ENCODE measurements around the gene NAB2.
"Not testable (repeated sequence)": the region's sequence is repeated elsewhere in the genome, so short reads cannot be mapped to it uniquely, and the experiment has no call there.

NAB2 gene

DNA sequence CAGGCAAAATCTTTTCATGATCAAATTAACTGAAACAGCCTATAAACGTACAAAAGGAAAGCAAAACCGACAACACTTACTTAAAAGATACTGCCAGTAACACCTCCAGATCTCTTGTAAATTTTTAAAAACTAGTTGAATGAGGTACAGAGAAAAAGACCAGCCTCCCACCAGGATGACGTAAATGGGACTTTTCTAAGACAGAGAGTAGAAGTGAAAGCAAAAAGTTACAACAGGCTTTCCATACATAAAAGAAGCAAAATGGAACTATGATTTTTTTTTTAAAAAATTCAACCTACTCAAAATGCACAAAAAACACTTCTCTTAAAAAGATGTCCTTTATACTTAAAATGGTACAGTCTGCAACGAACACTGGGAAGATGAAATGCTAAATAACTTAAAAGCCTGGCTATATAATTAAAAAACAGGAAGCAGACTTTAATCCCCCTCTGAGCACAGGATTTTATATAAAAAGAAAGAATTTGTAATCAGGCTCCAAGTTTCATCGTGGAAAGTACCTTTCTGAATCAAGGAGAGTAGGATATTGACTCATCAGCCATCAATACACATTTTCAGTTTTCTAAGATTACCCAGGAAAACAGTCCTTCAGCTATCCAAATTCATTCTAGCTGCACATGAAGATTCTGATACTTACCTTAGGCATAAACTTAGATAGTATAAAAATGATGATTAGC, 24.8 kb upstream of the NAB2 start:
- no peak for TF ChIP-seq ELF4 (IDR thresholded peaks at IDR 0.05)
- DNase-seq (ENCODE audit: extremely low spot score) = no peak
- ChIA-PET CTCF (no interaction called here), POLR2A (no interaction called here)

DNA sequence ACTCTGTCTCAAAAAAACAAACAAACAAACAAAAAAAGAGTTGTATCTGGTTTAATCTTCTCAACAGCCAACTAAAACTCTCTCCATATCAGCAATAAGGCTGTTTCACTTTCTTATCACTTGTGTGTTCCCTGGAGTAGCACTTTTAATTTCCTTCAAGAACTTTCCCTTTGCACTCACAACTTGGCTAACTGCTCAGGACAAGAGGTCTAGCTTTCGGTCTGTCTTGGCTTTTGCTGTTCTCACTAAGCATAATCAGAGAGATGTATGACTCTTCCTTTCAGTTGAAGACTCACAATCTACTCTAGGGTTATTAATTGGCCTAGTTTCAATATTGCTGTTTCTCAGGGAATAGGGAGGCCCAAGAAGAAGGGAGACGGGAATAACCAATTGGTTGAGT, 22.7 kb upstream of the NAB2 start:
- ChIA-PET CTCF (interaction anchor here (0.6 to 1.4 kb wide), 3 partner anchors 38 to 251 kb away, joined by 3 to 11 read pairs (median 9); partner anchors contain the start of gene STAT6), POLR2A (interaction anchor here (1.0 to 2.0 kb wide), 2 partner anchors 45 to 55 kb away, joined by 3 to 5 read pairs; partner anchors contain the start of gene STAT6)
- TF ChIP-seq SUZ12 (IDR thresholded peaks at IDR 0.05) (no peak), HDGF (IDR thresholded peaks at IDR 0.05; ENCODE audit: borderline replicate concordance) (no peak), L3MBTL2 (conservative IDR thresholded peaks at IDR 0.05) (no peak), ELF4 (IDR thresholded peaks at IDR 0.05) (no peak), BHLHE40 (IDR thresholded peaks at IDR 0.05; ENCODE audit: borderline replicate concordance) (no peak), FOXA1 (IDR thresholded peaks at IDR 0.05) (no peak), FOXK2 (IDR thresholded peaks at IDR 0.05) (no peak), TARDBP (IDR thresholded peaks at IDR 0.05) (no peak), NFRKB (IDR thresholded peaks at IDR 0.05) (no peak), FOXM1 (IDR thresholded peaks at IDR 0.05; ENCODE audit: borderline replicate concordance) (no peak), SP1 (IDR thresholded peaks at IDR 0.05) (no peak)
- TF ChIP-seq, protein P1, sequence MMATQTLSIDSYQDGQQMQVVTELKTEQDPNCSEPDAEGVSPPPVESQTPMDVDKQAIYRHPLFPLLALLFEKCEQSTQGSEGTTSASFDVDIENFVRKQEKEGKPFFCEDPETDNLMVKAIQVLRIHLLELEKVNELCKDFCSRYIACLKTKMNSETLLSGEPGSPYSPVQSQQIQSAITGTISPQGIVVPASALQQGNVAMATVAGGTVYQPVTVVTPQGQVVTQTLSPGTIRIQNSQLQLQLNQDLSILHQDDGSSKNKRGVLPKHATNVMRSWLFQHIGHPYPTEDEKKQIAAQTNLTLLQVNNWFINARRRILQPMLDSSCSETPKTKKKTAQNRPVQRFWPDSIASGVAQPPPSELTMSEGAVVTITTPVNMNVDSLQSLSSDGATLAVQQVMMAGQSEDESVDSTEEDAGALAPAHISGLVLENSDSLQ (IDR thresholded peaks at IDR 0.05) = no peak
- DNase-seq (ENCODE audit: extremely low spot score) = no peak

DNA sequence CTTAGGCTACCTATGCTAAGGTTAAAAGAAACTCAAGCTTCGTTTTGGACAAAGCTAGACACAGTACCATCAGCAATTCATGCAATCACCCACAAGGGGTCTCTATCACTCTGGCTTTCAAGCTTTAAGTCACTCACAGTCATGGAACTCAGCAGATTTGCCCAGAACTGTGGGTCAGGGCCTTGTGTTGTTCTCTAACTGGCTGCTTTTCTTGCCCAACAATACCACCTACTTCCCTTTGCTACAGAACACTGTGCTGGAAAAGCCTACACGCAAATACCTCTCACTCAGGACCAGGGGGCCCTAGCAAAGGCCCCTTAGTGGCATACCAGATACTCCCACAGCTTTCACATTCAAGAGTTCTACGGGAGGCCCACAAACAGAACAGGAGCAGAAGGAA, 19.4 kb upstream of the NAB2 start:
- TF ChIP-seq SP1 (IDR thresholded peaks at IDR 0.05) (no peak), ARNT (IDR thresholded peaks at IDR 0.05) (no peak)
- TF ChIP-seq, protein P1 (IDR thresholded peaks at IDR 0.05) = peak; percentile 50; the same call in 1 of the 2 replicates
- ChIA-PET POLR2A (interaction anchor here (0.8 to 4.7 kb wide), 4 partner anchors 9 to 42 kb away, joined by 3 to 46 read pairs (median 8); partner anchors contain the start of genes NEMP1 and STAT6), CTCF (interaction anchor here (0.5 to 3.9 kb wide), 10 partner anchors 10 to 107 kb away, joined by 3 to 48 read pairs (median 4); partner anchors contain the start of genes NEMP1 and STAT6)
- peak; percentile 56 for DNase-seq (ENCODE audit: extremely low spot score)

DNA sequence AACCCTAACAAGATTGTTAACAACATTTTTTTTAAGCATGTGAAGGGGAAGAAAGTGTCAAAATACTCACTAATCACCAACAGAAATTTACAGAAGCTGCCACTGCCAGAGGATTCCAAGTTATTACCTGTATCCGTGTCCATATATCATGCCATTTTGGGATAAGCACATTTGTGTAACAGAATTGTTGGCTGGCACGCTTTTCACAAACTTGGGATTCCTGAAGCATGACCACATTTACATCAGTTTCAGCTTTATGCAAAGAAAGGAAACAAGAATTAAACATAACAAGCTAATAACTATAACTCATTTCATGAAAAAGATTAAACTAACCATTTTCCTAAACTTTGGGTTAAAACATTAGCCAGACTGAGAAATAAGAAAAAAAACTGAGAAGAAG, 16.3 kb upstream of the NAB2 start:
- POLR2A ChIA-PET = interaction anchor here (1.3 to 4.7 kb wide), 2 partner anchors 39 kb away, joined by 5 to 46 read pairs; partner anchors contain the start of gene STAT6

DNA sequence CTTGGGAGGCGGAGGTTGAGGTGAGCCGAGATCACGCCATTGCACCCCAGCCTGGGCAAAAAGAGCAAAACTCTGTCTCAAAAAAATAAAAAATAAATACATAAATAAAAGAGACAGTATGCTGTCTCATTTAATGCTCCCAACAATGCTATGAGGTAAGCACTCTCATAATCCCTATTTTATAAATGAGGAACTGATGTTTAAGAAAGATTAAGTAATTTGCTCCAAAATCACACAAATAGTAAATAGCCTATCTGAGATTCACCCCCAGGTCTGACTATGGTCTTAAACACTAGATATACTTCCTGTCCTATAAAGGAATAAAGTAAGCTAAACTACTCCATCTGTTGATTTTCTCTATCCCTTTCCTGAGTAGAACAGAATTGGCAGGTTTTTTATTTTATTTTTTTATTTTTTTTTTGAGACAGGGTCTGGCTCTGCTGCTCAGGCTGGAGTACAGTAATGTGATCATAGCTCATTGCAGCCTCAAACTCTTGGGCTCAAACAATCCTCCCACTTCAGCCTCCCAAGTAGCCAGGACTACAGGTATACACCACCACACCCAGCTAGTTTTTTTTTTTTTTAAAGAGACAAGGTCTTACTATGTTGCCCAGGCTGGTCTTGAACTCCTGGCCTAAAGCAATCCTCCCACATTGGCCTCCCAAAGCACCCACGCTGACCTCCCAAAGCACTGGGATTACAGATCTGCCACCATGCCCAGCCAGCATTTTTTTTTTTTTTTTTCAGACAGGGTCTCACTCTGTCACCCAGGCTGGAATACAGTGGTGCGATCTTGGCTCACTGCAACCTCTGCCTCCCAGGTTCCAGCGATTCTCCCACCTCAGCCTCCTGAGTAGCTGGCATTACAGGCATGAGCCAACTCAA, 15.1 kb upstream of the NAB2 start:
- POLR2A ChIA-PET = interaction anchor here (0.6 to 1.3 kb wide), 2 partner anchors 38 kb away, joined by 3 to 5 read pairs; partner anchors contain the start of gene STAT6
- CTCF ChIA-PET; DNase-seq (ENCODE audit: extremely low spot score): not testable (repeated sequence)

More for the DNA sequence above, 16.3 kb upstream of the NAB2 start:
- DNase-seq (ENCODE audit: extremely low spot score) = no peak
- TF ChIP-seq TARDBP (IDR thresholded peaks at IDR 0.05) = no peak
- TF ChIP-seq, protein P1 (IDR thresholded peaks at IDR 0.05) = no peak
- no peak for TF ChIP-seq FOXM1 (IDR thresholded peaks at IDR 0.05; ENCODE audit: borderline replicate concordance)
- no peak for TF ChIP-seq CTBP1 (IDR thresholded peaks at IDR 0.05; ENCODE audit: borderline replicate concordance)
- no peak for TF ChIP-seq LEF1 (IDR thresholded peaks at IDR 0.05; ENCODE audit: borderline replicate concordance)
- no peak for TF ChIP-seq SP1 (IDR thresholded peaks at IDR 0.05)
- TF ChIP-seq ELF4 (IDR thresholded peaks at IDR 0.05) = no peak
- TF ChIP-seq SUZ12 (IDR thresholded peaks at IDR 0.05) = no peak
- TF ChIP-seq L3MBTL2 (conservative IDR thresholded peaks at IDR 0.05) = no peak
- no peak for TF ChIP-seq NFRKB (IDR thresholded peaks at IDR 0.05)
- TF ChIP-seq FOXA1 (IDR thresholded peaks at IDR 0.05) = no peak
- CTCF ChIA-PET = no interaction called here

DNA sequence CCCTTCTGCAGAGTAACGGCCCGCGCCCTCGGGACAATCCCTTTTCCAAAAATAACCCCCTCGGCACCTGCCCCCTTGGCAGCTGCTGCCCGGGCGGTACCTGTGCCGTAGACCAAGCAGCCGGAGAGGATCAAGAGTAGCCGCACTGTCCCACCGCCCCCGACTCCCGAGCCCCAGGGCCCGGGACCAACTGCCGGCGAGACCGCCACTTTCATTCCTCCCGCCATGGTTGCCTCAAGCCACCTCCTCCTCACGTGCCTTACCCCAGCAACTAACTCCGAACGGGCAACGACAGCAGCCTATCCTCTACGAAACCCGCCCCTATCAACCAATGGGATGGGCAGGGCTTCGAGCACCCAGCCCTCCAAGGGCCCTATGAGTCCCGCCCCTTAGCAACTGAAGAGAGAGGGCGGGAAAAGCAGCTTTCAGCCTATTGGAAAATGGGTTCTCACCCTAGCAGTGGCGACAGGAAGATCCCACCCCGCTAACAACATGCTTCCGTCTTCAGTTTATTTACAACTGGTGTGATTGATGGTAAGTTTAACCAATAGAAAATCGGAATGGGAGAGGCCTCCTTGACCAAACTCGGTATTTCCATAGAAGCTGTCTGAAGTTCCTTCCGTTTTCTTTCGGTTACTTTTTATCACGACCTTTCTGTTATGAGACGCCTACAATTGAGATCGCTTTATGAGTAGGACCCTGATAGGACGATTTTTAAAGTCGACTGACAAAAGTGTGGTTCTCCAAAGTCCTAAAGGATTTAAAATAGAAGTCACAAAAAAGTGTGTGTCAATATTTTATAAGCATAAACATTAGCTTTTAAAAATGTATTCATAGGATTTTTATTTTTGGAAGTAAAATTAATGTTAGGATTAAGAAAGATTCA, 10.2 kb upstream of the NAB2 start, which contains the start of gene NEMP1:
NEMP1 (minus strand) TSS at position 273 of the 886 bp plus-strand sequence; CDS start at position 227, 46 bp downstream.
- ChIA-PET POLR2A (interaction anchor here (0.6 to 3.2 kb wide), 20 partner anchors 8 to 151 kb away, joined by 3 to 36 read pairs (median 4); partner anchors contain the start of genes LRP1, NAB2, SHMT2 and STAT6), CTCF (interaction anchor here (0.6 to 3.4 kb wide), 8 partner anchors 9 to 209 kb away, joined by 3 to 21 read pairs (median 6); partner anchors contain the start of genes STAT6 and ZBTB39)
- peak; percentile 96 for DNase-seq (ENCODE audit: extremely low spot score)
- TF ChIP-seq BHLHE40 (IDR thresholded peaks at IDR 0.05; ENCODE audit: borderline replicate concordance) = peak; percentile 71
- TF ChIP-seq, protein P1 (IDR thresholded peaks at IDR 0.05) = peak; percentile 99
- TF ChIP-seq L3MBTL2 (conservative IDR thresholded peaks at IDR 0.05) = peak; percentile 98
- peak; percentile 76; the same call in 1 of the 2 replicates for TF ChIP-seq FOXK2 (IDR thresholded peaks at IDR 0.05)
- TF ChIP-seq LEF1 (IDR thresholded peaks at IDR 0.05; ENCODE audit: borderline replicate concordance) = no peak
